Left ventricle myocardium inferior (tissue), 1 donor: ENCODE data around the gene PIK3R1. TPM values are rescaled to one million over a fixed set of nuclear protein-coding genes. Genes with fewer than 3 reads are reported as not detected.

Experiments
- DNase-seq: peaks from one replicate; pipeline ENCODE4 v3.0.0-alpha.2; 2020
- H3K27ac ChIP-seq: fragments of 200-600 bp; replicated peaks from 2 replicates; pipeline ENCODE4 v1.8.0; 2021
- H3K27me3 ChIP-seq: fragments of 200-600 bp; 2 replicates; pipeline ENCODE4 v1.8.0; 2021; ENCODE audit warnings: low read depth
- H3K36me3 ChIP-seq: fragments of 200-600 bp; 2 replicates; pipeline ENCODE4 v1.8.0; 2021
- H3K4me1 ChIP-seq: fragments of 200-600 bp; 2 replicates; pipeline ENCODE4 v1.8.0; 2021
- H3K4me3 ChIP-seq: fragments of 200-600 bp; 2 replicates; pipeline ENCODE4 v1.8.0; 2021; ENCODE audit warnings: mild to moderate bottlenecking, moderate library complexity
- H3K9me3 ChIP-seq: fragments of 200-600 bp; replicated peaks from 2 replicates; pipeline ENCODE4 v1.8.0; 2021
- intact Hi-C: fragments of 100-400 bp; cut with micrococcal nuclease; formaldehyde crosslinking; loops from one replicate; pipeline ENCODE4 v1.11.0; 2022
- total RNA-seq: library from RNA; stranded (reverse); fragmentation: NEBNext Ultra II Directional; extraction: Animal tissue kit (Norgen Biotek cat#: 25700); gene quantifications from one replicate; pipeline ENCODE4 v1.2.1, GENCODE V29; 2021
- TF ChIP-seq, protein P1 (sequence below): fragments of 200-600 bp; IDR thresholded peaks from 2 replicates; pipeline ENCODE4 v1.8.0; 2021; ENCODE audit warnings: antibody characterized with exemption, mild to moderate bottlenecking, borderline replicate concordance
- donor health status: DM: no; HTN: yes; CAD: no; lungs with severe emphysema.

Gene PIK3R1
- total RNA-seq, 1 donor from 2014 or later: 132 TPM

DNA sequence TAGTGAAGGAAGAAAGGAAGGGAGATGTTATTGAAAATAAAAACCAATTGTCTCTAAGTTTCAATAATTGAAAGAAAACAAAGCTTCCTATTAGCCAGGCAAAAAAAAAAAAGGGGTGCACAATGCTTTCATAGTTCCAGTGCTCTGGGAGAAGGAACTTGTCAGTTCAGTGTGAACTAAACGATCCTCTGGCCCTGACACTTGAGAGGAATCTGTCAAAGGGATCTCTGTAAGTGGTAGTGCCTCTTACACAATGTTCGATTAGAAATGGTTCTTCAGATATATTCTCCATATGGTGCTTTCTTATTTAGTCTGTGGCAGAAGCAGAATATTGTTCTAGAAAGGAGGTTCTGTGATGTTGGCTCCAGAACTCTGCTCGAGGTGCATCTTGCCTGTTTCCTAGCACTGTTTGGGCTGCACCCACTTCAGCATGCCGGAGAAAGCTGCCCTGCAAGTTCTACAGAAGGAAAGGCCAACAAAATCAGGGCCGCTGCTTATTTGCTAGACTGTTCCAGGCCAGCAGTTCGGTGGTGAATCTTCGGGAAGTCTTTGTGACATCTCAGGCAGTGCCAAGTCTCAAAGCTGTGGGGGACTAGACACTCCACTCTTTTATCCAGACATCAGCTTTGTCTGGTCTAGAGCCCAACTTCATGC lies 90.9 kb downstream of the PIK3R1 start:
- no peaks in the 10 kb centered on the region for H3K27me3 ChIP-seq
- TF ChIP-seq, protein P1, sequence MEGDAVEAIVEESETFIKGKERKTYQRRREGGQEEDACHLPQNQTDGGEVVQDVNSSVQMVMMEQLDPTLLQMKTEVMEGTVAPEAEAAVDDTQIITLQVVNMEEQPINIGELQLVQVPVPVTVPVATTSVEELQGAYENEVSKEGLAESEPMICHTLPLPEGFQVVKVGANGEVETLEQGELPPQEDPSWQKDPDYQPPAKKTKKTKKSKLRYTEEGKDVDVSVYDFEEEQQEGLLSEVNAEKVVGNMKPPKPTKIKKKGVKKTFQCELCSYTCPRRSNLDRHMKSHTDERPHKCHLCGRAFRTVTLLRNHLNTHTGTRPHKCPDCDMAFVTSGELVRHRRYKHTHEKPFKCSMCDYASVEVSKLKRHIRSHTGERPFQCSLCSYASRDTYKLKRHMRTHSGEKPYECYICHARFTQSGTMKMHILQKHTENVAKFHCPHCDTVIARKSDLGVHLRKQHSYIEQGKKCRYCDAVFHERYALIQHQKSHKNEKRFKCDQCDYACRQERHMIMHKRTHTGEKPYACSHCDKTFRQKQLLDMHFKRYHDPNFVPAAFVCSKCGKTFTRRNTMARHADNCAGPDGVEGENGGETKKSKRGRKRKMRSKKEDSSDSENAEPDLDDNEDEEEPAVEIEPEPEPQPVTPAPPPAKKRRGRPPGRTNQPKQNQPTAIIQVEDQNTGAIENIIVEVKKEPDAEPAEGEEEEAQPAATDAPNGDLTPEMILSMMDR: no peak
- H3K4me1 ChIP-seq: peaks cover 18% of the 10 kb centered on the region
- H3K9me3 ChIP-seq: no peaks in the 10 kb centered on the region
- H3K36me3 ChIP-seq: no peaks in the 10 kb centered on the region
- H3K4me3 ChIP-seq: no peak overlapping the region
- intact Hi-C loops: no loop called here
- no peak for DNase-seq
- H3K27ac ChIP-seq: no peak overlapping the region

DNA sequence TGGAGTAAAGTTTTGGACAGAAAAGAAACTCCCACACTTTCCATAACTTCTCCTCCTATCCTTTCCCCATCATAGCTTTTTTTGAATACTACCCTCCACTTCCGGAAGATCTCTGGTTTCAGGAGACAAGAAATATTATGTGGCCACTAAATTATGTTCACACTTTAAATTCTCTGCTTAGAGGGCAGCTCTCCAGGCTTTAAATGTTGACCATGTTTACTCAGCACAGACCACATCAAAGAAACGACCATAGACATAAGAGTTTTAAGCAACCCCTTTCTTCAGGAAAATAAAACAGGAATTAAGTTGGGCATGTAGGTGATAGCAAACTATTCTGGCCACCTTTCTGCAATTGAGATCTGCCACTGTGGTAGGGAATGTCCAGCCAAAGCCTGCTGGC lies 97.8 kb downstream of the PIK3R1 start:
- Histone ChIP-seq H3K27ac (no peak overlapping the region), H3K4me1 (no peaks in the 10 kb centered on the region), H3K27me3 (no peaks in the 10 kb centered on the region), H3K9me3 (no peaks in the 10 kb centered on the region), H3K36me3 (no peaks in the 10 kb centered on the region), H3K4me3 (no peak overlapping the region)
- TF ChIP-seq, protein P1: no peak
- no peak for DNase-seq
- intact Hi-C loops: no loop called here

DNA sequence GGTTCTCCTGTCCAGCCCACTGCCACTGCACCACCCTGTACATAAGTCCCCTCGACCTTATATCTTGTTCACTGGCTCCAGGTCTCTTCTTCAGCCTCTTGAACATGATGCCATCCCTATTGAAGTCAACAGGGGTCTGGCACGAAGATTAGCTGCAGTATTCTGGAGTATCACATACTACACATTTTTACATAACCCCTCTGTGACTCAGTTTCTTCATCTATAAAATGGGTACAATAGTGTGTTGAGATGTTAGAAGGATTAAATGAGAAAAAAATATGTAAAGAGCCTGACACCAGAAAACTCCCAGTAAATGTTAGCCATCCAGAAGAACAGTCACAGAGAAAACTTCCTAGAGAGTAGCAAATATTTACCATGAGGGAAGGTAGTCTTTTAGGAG lies 98.9 kb downstream of the PIK3R1 start:
- H3K27me3 ChIP-seq: no peaks in the 10 kb centered on the region
- DNase-seq: no peak
- TF ChIP-seq, protein P1: no peak
- H3K27ac ChIP-seq: no peak overlapping the region
- no peak overlapping the region for H3K4me3 ChIP-seq
- H3K36me3 ChIP-seq: no peaks in the 10 kb centered on the region
- H3K4me1 ChIP-seq: no peaks in the 10 kb centered on the region
- intact Hi-C loops: no loop called here
- H3K9me3 ChIP-seq: peaks cover 3% of the 10 kb centered on the region

DNA sequence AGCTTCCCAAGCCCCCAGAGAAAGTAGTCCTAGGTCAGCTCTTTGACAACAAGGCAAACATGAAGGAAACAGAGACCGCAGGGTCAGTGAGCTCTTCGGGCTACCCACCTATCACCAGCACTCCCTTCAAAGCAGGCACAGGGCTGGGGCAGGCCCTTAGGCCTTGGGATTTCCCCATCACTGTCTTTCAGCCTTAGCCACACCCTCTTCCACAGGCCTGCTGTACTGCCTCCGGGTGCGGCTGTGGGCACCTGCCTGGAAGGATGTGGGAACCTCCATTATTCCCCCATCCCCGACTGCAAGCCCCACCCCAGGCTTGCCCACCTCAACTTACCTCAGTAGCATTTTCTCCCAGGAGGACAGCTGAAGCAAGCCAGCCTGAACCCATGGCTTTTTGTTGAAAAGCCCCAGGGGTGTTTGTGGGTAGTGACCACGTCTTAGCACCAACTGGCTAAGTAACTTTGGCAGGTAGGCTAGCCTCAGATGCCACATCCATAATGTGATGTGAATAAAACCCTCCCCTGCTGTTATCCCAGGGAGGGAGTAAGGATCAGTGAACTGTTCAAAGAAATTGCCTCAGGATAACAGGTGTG lies 100.2 kb downstream of the PIK3R1 start:
- Histone ChIP-seq H3K4me3 (no peak overlapping the region), H3K36me3 (no peaks in the 10 kb centered on the region), H3K9me3 (peaks cover 3% of the 10 kb centered on the region), H3K27ac (no peak overlapping the region), H3K4me1 (peaks cover 10% of the 10 kb centered on the region), H3K27me3 (no peaks in the 10 kb centered on the region)
- no peak for DNase-seq
- intact Hi-C loops: no loop called here
- TF ChIP-seq, protein P1: no peak

DNA sequence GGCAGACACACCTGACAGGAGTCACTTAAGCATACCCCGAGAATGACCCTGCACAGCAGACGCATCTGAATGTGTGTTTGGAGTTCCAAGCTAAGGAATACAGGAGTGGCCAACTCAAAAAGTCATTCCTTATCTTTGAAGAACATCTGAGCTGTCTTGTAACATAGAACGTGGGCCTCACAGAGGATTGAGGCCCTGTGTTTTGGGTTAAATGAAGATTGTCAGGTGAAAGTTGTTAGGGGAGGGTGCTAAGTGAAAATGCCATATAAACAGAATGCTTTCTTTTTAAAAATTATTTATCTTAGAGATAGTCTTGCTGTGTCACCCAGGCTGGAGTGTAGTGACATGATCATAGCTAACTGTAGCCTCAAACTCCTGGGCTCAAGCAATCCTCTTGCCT lies 100.9 kb downstream of the PIK3R1 start:
- TF ChIP-seq, protein P1: no peak
- peaks cover 10% of the 10 kb centered on the region for H3K4me1 ChIP-seq
- no peak overlapping the region for H3K4me3 ChIP-seq
- no peak overlapping the region for H3K27ac ChIP-seq
- no peak for DNase-seq
- intact Hi-C loops: no loop called here
- H3K9me3 ChIP-seq: peaks cover 3% of the 10 kb centered on the region
- H3K36me3 ChIP-seq: no peaks in the 10 kb centered on the region
- no peaks in the 10 kb centered on the region for H3K27me3 ChIP-seq
